Lower lobe of right lung (tissue), 2 donors: ENCODE data around the gene ADIPOR1. TPM values are rescaled to one million over a fixed set of nuclear protein-coding genes. Genes with fewer than 3 reads are reported as not detected.
"Not testable (repeated sequence)": the region's sequence is repeated elsewhere in the genome, so short reads cannot be mapped to it uniquely, and the experiment has no call there.

ENCODE experiments used
- ATAC-seq, 2 donors: fragments of 200-7000 bp; cut with Tn5 transposase; one replicate each; pipeline ENCODE4 v1.9.1; 2020 to 2022; ENCODE audit warnings: mild to moderate bottlenecking in 2 of 2, moderate library complexity in 2 of 2
- DNase-seq: peaks from one replicate; pipeline ENCODE4 v3.0.0-alpha.2; 2020
- H3K27ac ChIP-seq: fragments of 200-600 bp; one replicate; pipeline ENCODE4 v1.8.0; 2022
- H3K27me3 ChIP-seq: fragments of 200-600 bp; one replicate; pipeline ENCODE4 v1.8.0; 2022; ENCODE audit warnings: low read depth
- H3K36me3 ChIP-seq: fragments of 200-600 bp; one replicate; pipeline ENCODE4 v1.8.0; 2022; ENCODE audit warnings: mild to moderate bottlenecking
- H3K4me1 ChIP-seq: fragments of 200-600 bp; one replicate; pipeline ENCODE4 v1.8.0; 2022
- H3K4me3 ChIP-seq: fragments of 200-600 bp; one replicate; pipeline ENCODE4 v1.8.0; 2022; ENCODE audit warnings: mild to moderate bottlenecking
- H3K9me3 ChIP-seq: fragments of 200-600 bp; one replicate; pipeline ENCODE4 v1.8.0; 2022
- intact Hi-C: fragments of 100-400 bp; cut with DNase I; formaldehyde crosslinking; loops from one replicate; pipeline ENCODE4 v1.11.0; 2022
- total RNA-seq: library from RNA; stranded (reverse); fragmentation: NEBNext Ultra II Directional; extraction: Animal tissue kit (Norgen Biotek cat#: 25700); gene quantifications from one replicate; pipeline ENCODE4 v1.2.1, GENCODE V29; 2021
- TF ChIP-seq, protein P1 (sequence below): fragments of 200-600 bp; IDR thresholded peaks from one replicate; pipeline ENCODE4 v1.8.0; 2022; ENCODE audit warnings: antibody characterized with exemption, mild to moderate bottlenecking
- donor health status: DM: no; HTN: yes; CAD: no; lungs with severe emphysema.

The ADIPOR1 gene
- total RNA-seq, 1 donor from 2014 or later: 110 TPM

DNA sequence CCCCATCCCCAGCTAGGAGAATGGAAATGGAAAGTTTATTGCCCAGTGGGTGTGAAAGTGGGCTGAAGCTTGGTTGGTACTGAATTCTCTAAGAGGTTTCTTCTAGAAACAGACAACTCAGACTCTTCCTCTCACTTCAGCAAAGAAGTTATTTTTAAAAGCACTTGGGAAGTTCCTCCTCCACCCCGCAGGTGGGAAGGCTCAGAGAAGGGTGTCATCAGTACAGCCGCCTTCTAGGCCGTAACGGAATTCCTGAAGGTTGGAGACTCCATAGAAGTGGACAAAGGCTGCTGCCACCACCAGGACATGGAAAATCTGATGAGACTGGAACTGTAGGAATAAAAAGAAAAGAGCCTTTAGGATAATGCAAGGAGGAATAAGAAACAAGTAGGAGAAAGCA, 16.7 kb downstream of the ADIPOR1 start:
- Histone ChIP-seq H3K4me3 (no peak overlapping the region), H3K4me1 (no peaks in the 10 kb centered on the region), H3K27me3 (no peaks in the 10 kb centered on the region), H3K27ac (no peak overlapping the region), H3K9me3 (no peaks in the 10 kb centered on the region), H3K36me3 (peaks cover 69% of the 10 kb centered on the region)
- intact Hi-C loops: no loop called here
- DNase-seq (no peak), ATAC-seq (no peak)
- TF ChIP-seq, protein P1, sequence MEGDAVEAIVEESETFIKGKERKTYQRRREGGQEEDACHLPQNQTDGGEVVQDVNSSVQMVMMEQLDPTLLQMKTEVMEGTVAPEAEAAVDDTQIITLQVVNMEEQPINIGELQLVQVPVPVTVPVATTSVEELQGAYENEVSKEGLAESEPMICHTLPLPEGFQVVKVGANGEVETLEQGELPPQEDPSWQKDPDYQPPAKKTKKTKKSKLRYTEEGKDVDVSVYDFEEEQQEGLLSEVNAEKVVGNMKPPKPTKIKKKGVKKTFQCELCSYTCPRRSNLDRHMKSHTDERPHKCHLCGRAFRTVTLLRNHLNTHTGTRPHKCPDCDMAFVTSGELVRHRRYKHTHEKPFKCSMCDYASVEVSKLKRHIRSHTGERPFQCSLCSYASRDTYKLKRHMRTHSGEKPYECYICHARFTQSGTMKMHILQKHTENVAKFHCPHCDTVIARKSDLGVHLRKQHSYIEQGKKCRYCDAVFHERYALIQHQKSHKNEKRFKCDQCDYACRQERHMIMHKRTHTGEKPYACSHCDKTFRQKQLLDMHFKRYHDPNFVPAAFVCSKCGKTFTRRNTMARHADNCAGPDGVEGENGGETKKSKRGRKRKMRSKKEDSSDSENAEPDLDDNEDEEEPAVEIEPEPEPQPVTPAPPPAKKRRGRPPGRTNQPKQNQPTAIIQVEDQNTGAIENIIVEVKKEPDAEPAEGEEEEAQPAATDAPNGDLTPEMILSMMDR: no peak

DNA sequence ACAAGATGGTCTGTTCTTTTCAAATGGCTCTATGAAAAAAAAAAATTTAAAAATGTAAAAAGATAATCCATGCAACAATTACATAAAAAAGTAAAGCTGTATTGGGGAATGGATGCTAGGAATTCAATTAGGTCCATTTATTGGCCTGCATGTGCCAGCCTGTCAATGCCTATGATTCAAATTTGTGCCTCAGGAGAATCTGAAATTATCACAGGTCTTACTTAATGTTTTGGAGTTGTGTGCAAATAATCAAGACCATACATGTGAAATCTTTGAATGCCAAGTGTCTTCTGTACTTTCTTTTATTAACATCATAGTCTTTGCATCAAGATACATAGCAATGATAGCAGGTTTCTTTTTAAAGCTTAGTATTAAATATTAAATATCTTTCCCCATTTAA, 17.6 kb downstream of the ADIPOR1 start:
- intact Hi-C loops: no loop called here
- Histone ChIP-seq H3K4me1 (no peaks in the 10 kb centered on the region), H3K36me3 (peaks cover 61% of the 10 kb centered on the region), H3K27ac (no peak overlapping the region), H3K27me3 (no peaks in the 10 kb centered on the region), H3K9me3 (no peaks in the 10 kb centered on the region), H3K4me3 (no peak overlapping the region)
- DNase-seq (no peak), ATAC-seq (no peak)
- TF ChIP-seq, protein P1: no peak

DNA sequence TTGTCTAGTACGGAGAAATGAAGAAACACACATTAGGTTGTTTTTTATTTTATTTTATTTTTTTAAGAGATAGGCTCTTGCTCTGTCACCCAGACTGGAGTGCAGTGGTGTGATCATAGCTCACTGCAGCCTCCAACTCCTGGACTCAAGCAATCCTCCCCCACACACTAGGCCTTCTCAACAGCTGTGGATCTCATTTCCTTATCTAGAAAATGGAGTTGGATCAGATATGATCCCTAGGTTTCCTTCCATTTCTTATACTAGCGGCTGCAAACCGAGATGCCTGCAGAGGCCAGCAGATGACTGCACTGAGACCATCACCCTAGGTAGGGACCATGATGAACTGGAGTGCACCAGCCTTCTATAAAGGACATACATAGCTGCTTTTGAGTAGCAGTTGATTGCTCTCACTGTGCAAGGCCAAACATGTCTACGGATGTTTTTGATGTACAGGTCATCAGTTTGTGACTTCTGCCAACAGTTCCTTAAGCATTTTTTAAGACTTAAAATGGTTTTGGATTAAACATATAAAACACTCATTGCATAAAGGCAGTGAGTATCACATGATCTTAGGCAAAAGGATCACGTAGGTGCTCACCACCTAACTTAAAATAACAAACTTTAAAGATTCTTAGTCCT, 19.7 kb downstream of the ADIPOR1 start:
- DNase-seq (no peak), ATAC-seq (no peak)
- TF ChIP-seq, protein P1: no peak
- Histone ChIP-seq H3K4me1 (no peaks in the 10 kb centered on the region), H3K27me3 (no peaks in the 10 kb centered on the region), H3K27ac (no peak overlapping the region), H3K9me3 (no peaks in the 10 kb centered on the region), H3K4me3 (no peak overlapping the region), H3K36me3 (peaks cover 39% of the 10 kb centered on the region)
- intact Hi-C loops: no loop called here

DNA sequence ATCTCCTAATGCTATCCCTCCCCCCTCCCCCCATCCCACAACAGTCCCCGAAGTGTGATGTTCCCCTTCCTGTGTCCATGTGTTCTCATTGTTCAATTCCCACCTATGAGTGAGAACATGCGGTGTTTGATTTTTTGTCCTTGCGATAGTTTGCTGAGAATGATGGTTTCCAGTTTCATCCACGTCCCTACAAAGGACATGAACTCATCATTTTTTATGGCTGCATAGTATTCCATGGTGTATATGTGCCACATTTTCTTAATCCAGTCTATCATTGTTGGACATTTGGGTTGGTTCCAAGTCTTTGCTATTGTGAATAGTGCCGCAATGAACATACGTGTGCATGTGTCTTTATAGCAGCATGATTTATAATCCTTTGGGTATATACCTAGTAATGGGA, 21.7 kb downstream of the ADIPOR1 start:
- intact Hi-C loops, H3K27ac ChIP-seq, H3K4me1 ChIP-seq, H3K27me3 ChIP-seq, DNase-seq, ATAC-seq, H3K9me3 ChIP-seq, H3K4me3 ChIP-seq: not testable (repeated sequence)
- H3K36me3 ChIP-seq: peaks cover 19% of the 10 kb centered on the region

DNA sequence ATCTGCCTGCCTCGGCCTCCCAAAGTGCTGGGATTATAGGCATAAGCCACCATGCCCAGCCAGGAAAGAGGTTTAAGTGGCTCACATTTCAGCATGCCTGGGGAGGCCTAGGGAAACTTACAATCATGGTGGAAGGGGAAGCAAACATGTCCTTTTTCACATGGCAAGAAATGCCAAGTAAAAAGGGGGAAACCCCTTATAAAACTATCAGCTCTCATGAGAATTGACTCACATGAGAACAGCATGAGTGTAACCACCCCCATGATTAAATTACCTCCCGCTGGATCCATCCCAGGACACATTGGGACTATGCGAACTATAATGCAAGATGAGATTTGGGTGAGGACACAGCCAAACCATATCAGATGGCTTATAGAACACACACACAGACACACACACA, 22.3 kb downstream of the ADIPOR1 start:
- TF ChIP-seq, protein P1: no peak
- H3K9me3 ChIP-seq: no peaks in the 10 kb centered on the region
- no peaks in the 10 kb centered on the region for H3K27me3 ChIP-seq
- intact Hi-C loops: no loop called here
- H3K36me3 ChIP-seq: peaks cover 14% of the 10 kb centered on the region
- ATAC-seq (no peak), DNase-seq (no peak)
- H3K27ac ChIP-seq: no peak overlapping the region
- H3K4me1 ChIP-seq: no peaks in the 10 kb centered on the region
- no peak overlapping the region for H3K4me3 ChIP-seq

DNA sequence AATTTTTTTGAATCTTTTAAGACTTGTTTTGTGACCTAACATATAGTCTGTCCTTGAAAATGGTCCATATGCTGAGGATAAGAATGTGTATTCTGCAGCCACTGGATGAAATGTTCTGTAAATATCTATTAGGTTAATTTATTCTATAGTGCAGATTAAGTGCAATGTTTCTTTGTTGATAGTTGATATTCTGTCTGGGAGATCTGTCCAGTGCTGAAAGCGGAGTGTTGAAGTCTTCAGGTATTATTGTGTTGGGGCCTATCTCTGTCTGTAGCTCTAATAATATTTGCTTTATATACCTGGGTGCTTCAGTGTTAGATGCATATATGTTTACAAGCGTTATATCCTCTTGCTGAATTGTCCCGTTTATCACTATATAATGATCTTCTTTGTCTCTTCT, 23.4 kb downstream of the ADIPOR1 start:
- ATAC-seq: no peak
- intact Hi-C loops: no loop called here
- no peak for DNase-seq
- H3K27ac ChIP-seq: no peak overlapping the region
- H3K4me1 ChIP-seq: no peaks in the 10 kb centered on the region
- no peak overlapping the region for H3K4me3 ChIP-seq
- peaks cover 3% of the 10 kb centered on the region for H3K36me3 ChIP-seq
- H3K27me3 ChIP-seq: no peaks in the 10 kb centered on the region
- no peaks in the 10 kb centered on the region for H3K9me3 ChIP-seq
- TF ChIP-seq, protein P1: no peak
